ENCODE data around the gene MACROD2. TPM values are rescaled to one million over a fixed set of nuclear protein-coding genes. Genes with fewer than 3 reads are reported as not detected.

The MACROD2 gene
- total RNA-seq, 1 donor from 2014 or later = 3.5 TPM

- no peak for TF ChIP-seq CTCF (IDR thresholded peaks at IDR 0.05)
- intact Hi-C loops (cut with DNase I) = no loop called here
These were observed 1615.5 kb downstream of the MACROD2 start for GRCh38 chr20:15610787-15611186.

GRCh38 chr20:15611541-15611940 lies 1616.2 kb downstream of the MACROD2 start:
- no peak for DNase-seq (ENCODE audit: low spot score in 2 of 2)
- H3K36me3 ChIP-seq = no peaks in the 10 kb centered on the region
- H3K27ac ChIP-seq = no peak overlapping the region
- no peak overlapping the region for H3K4me3 ChIP-seq
- intact Hi-C loops (cut with DNase I) = no loop called here
- H3K4me1 ChIP-seq = peaks cover 0 to 3% of the 10 kb centered on the region in 2 donors
- no peak for TF ChIP-seq CTCF (IDR thresholded peaks at IDR 0.05)
- H3K27me3 ChIP-seq = no peaks in the 10 kb centered on the region
- H3K9me3 ChIP-seq = no peaks in the 10 kb centered on the region

More at GRCh38 chr20:15610787-15611186, 1615.5 kb downstream of the MACROD2 start:
- Histone ChIP-seq H3K4me1 (peaks cover 0 to 3% of the 10 kb centered on the region in 2 donors), H3K4me3 (no peak overlapping the region), H3K27me3 (no peaks in the 10 kb centered on the region), H3K36me3 (no peaks in the 10 kb centered on the region), H3K27ac (no peak overlapping the region), H3K9me3 (no peaks in the 10 kb centered on the region)
- no peak for DNase-seq (ENCODE audit: low spot score in 2 of 2)

GRCh38 chr20:15612198-15612597 lies 1616.9 kb downstream of the MACROD2 start:
- intact Hi-C loops (cut with DNase I) = no loop called here
- peaks cover 0 to 3% of the 10 kb centered on the region in 2 donors for H3K4me1 ChIP-seq
- DNase-seq (ENCODE audit: low spot score in 2 of 2) = no peak
- H3K36me3 ChIP-seq = no peaks in the 10 kb centered on the region
- H3K4me3 ChIP-seq = no peak overlapping the region
- no peaks in the 10 kb centered on the region for H3K9me3 ChIP-seq
- TF ChIP-seq CTCF (IDR thresholded peaks at IDR 0.05) = no peak
- no peak overlapping the region for H3K27ac ChIP-seq
- H3K27me3 ChIP-seq = no peaks in the 10 kb centered on the region

- intact Hi-C loops (cut with DNase I) = no loop called here
- H3K27ac ChIP-seq = no peak overlapping the region
- H3K4me1 ChIP-seq = peaks cover 0 to 3% of the 10 kb centered on the region in 2 donors
- no peaks in the 10 kb centered on the region for H3K9me3 ChIP-seq
- H3K4me3 ChIP-seq = no peak overlapping the region
- no peak for DNase-seq (ENCODE audit: low spot score in 2 of 2)
- H3K36me3 ChIP-seq = no peaks in the 10 kb centered on the region
- H3K27me3 ChIP-seq = no peaks in the 10 kb centered on the region
- no peak for TF ChIP-seq CTCF (IDR thresholded peaks at IDR 0.05)
These were observed 1617.5 kb downstream of the MACROD2 start for GRCh38 chr20:15612769-15613168.

- Histone ChIP-seq H3K27ac (no peak overlapping the region), H3K4me3 (no peak overlapping the region), H3K36me3 (no peaks in the 10 kb centered on the region), H3K27me3 (no peaks in the 10 kb centered on the region), H3K9me3 (no peaks in the 10 kb centered on the region), H3K4me1 (peaks cover 0 to 3% of the 10 kb centered on the region in 2 donors)
- TF ChIP-seq CTCF (IDR thresholded peaks at IDR 0.05) = no peak
- no peak for DNase-seq (ENCODE audit: low spot score in 2 of 2)
- intact Hi-C loops (cut with DNase I) = no loop called here
These were observed 1618.2 kb downstream of the MACROD2 start for GRCh38 chr20:15613530-15613929.

GRCh38 chr20:15616626-15617025 lies 1621.3 kb downstream of the MACROD2 start:
- Histone ChIP-seq H3K27ac (no peak overlapping the region), H3K9me3 (no peaks in the 10 kb centered on the region), H3K27me3 (no peaks in the 10 kb centered on the region), H3K4me1 (peaks cover 0 to 3% of the 10 kb centered on the region in 2 donors), H3K36me3 (no peaks in the 10 kb centered on the region), H3K4me3 (no peak overlapping the region)
- TF ChIP-seq CTCF (IDR thresholded peaks at IDR 0.05) = no peak
- no peak for DNase-seq (ENCODE audit: low spot score in 2 of 2)
- intact Hi-C loops (cut with DNase I) = no loop called here
